ENCODE measurements around the gene MYLK.

Gene MYLK

GRCh38 chr3:123682302-123682701 lies 201.8 kb downstream of the MYLK start:
- Mint-ChIP-seq H3K27me3 (peaks cover 21% of the 10 kb centered on the region), H3K9me3 (no peaks in the 10 kb centered on the region), H3K4me3 (no peak overlapping the region), H3K4me1 (no peaks in the 10 kb centered on the region), H3K27ac (no peak overlapping the region), H3K36me3 (no peaks in the 10 kb centered on the region)
- DNase-seq: no peak
- CTCF ChIA-PET: no interaction called here

- H3K27ac Mint-ChIP-seq: no peak overlapping the region
- no peaks in the 10 kb centered on the region for H3K4me1 Mint-ChIP-seq
- CTCF ChIA-PET: no interaction called here
- no peak for DNase-seq
- no peaks in the 10 kb centered on the region for H3K9me3 Mint-ChIP-seq
- H3K4me3 Mint-ChIP-seq: no peak overlapping the region
- H3K36me3 Mint-ChIP-seq: no peaks in the 10 kb centered on the region
- peaks cover 36% of the 10 kb centered on the region for H3K27me3 Mint-ChIP-seq
Observed at GRCh38 chr3:123679712-123680386, 204.3 kb downstream of the MYLK start.

GRCh38 chr3:123678108-123678511 lies 206.0 kb downstream of the MYLK start:
- CTCF ChIA-PET: no interaction called here
- Mint-ChIP-seq H3K4me3 (no peak overlapping the region), H3K36me3 (no peaks in the 10 kb centered on the region), H3K9me3 (no peaks in the 10 kb centered on the region), H3K27ac (no peak overlapping the region), H3K27me3 (peaks cover 46% of the 10 kb centered on the region), H3K4me1 (no peaks in the 10 kb centered on the region)
- no peak for DNase-seq

GRCh38 chr3:123672429-123673146 lies 211.5 kb downstream of the MYLK start:
- H3K4me1 Mint-ChIP-seq: peaks cover 2% of the 10 kb centered on the region

GRCh38 chr3:123670743-123671142 lies 213.4 kb downstream of the MYLK start:
- CTCF ChIA-PET: interaction anchor here (1.0 kb wide), 2 partner anchors 18 to 28 kb away, joined by 4 read pairs; no protein-coding TSS in a partner anchor
- H3K36me3 Mint-ChIP-seq: no peaks in the 10 kb centered on the region
- H3K27ac Mint-ChIP-seq: no peak overlapping the region
- DNase-seq: no peak
- H3K4me3 Mint-ChIP-seq: no peak overlapping the region
- H3K27me3 Mint-ChIP-seq: peaks cover 51% of the 10 kb centered on the region
- no peaks in the 10 kb centered on the region for H3K9me3 Mint-ChIP-seq
- H3K4me1 Mint-ChIP-seq: peaks cover 2% of the 10 kb centered on the region

More at GRCh38 chr3:123672429-123673146, 211.5 kb downstream of the MYLK start:
- DNase-seq: no peak
- CTCF ChIA-PET: no interaction called here
- H3K36me3 Mint-ChIP-seq: no peaks in the 10 kb centered on the region
- no peak overlapping the region for H3K4me3 Mint-ChIP-seq
- H3K27ac Mint-ChIP-seq: no peak overlapping the region
- H3K9me3 Mint-ChIP-seq: no peaks in the 10 kb centered on the region
- peaks cover 46% of the 10 kb centered on the region for H3K27me3 Mint-ChIP-seq

- Mint-ChIP-seq H3K27me3 (peaks cover 40% of the 10 kb centered on the region), H3K4me1 (peaks cover 2% of the 10 kb centered on the region), H3K36me3 (no peaks in the 10 kb centered on the region), H3K27ac (no peak overlapping the region), H3K4me3 (no peak overlapping the region), H3K9me3 (no peaks in the 10 kb centered on the region)
- DNase-seq: no peak
- CTCF ChIA-PET: no interaction called here
Observed at GRCh38 chr3:123668906-123669305, 215.2 kb downstream of the MYLK start.

GRCh38 chr3:123667784-123668183 lies 216.3 kb downstream of the MYLK start:
- no peak overlapping the region for H3K27ac Mint-ChIP-seq
- peaks cover 40% of the 10 kb centered on the region for H3K27me3 Mint-ChIP-seq
- no peak overlapping the region for H3K4me3 Mint-ChIP-seq
- no peaks in the 10 kb centered on the region for H3K9me3 Mint-ChIP-seq
- H3K4me1 Mint-ChIP-seq: peaks cover 2% of the 10 kb centered on the region
- DNase-seq: no peak
- CTCF ChIA-PET: interaction anchor here (0.9 kb wide), 1 partner anchor 16 kb away, joined by 3 read pairs; no protein-coding TSS in a partner anchor
- no peaks in the 10 kb centered on the region for H3K36me3 Mint-ChIP-seq

- Mint-ChIP-seq H3K36me3 (no peaks in the 10 kb centered on the region), H3K27me3 (peaks cover 36% of the 10 kb centered on the region), H3K4me1 (peaks cover 2% of the 10 kb centered on the region), H3K27ac (no peak overlapping the region), H3K9me3 (no peaks in the 10 kb centered on the region), H3K4me3 (no peak overlapping the region)
- no peak for DNase-seq
- CTCF ChIA-PET: interaction anchor here (1.5 kb wide), 1 partner anchor 59 kb away, joined by 4 read pairs; no protein-coding TSS in a partner anchor
Observed at GRCh38 chr3:123664753-123665152, 219.4 kb downstream of the MYLK start.

GRCh38 chr3:123663977-123664376 lies 220.2 kb downstream of the MYLK start:
- Mint-ChIP-seq H3K4me1 (peaks cover 2% of the 10 kb centered on the region), H3K36me3 (no peaks in the 10 kb centered on the region), H3K4me3 (no peak overlapping the region), H3K9me3 (no peaks in the 10 kb centered on the region), H3K27ac (no peak overlapping the region), H3K27me3 (peaks cover 40% of the 10 kb centered on the region)
- DNase-seq: no peak
- CTCF ChIA-PET: interaction anchor here (1.5 kb wide), 1 partner anchor 60 kb away, joined by 4 read pairs; no protein-coding TSS in a partner anchor

- H3K4me1 Mint-ChIP-seq: no peaks in the 10 kb centered on the region
- H3K36me3 Mint-ChIP-seq: no peaks in the 10 kb centered on the region
- H3K9me3 Mint-ChIP-seq: no peaks in the 10 kb centered on the region
- H3K27ac Mint-ChIP-seq: no peak overlapping the region
- peaks cover 38% of the 10 kb centered on the region for H3K27me3 Mint-ChIP-seq
- no peak for DNase-seq
- no peak overlapping the region for H3K4me3 Mint-ChIP-seq
- CTCF ChIA-PET: interaction anchor here (1.0 to 1.4 kb wide), 2 partner anchors 10 to 20 kb away, joined by 3 read pairs; no protein-coding TSS in a partner anchor
Observed at GRCh38 chr3:123661973-123662372, 222.2 kb downstream of the MYLK start.

GRCh38 chr3:123660900-123661299 lies 223.2 kb downstream of the MYLK start:
- Mint-ChIP-seq H3K4me3 (no peak overlapping the region), H3K9me3 (no peaks in the 10 kb centered on the region), H3K27me3 (peaks cover 29% of the 10 kb centered on the region), H3K4me1 (no peaks in the 10 kb centered on the region), H3K36me3 (no peaks in the 10 kb centered on the region), H3K27ac (no peak overlapping the region)
- CTCF ChIA-PET: interaction anchor here (0.9 to 1.4 kb wide), 2 partner anchors 11 to 19 kb away, joined by 3 read pairs; no protein-coding TSS in a partner anchor
- no peak for DNase-seq

GRCh38 chr3:123660141-123660675 lies 223.9 kb downstream of the MYLK start:
- H3K27ac Mint-ChIP-seq: no peak overlapping the region
- CTCF ChIA-PET: interaction anchor here (0.9 kb wide), 1 partner anchor 10 kb away, joined by 3 read pairs; no protein-coding TSS in a partner anchor
- H3K36me3 Mint-ChIP-seq: no peaks in the 10 kb centered on the region
- H3K4me3 Mint-ChIP-seq: no peak overlapping the region
- peaks cover 28% of the 10 kb centered on the region for H3K27me3 Mint-ChIP-seq
- no peak for DNase-seq
- H3K9me3 Mint-ChIP-seq: no peaks in the 10 kb centered on the region
- no peaks in the 10 kb centered on the region for H3K4me1 Mint-ChIP-seq

- CTCF ChIA-PET: no interaction called here
Observed at GRCh38 chr3:123658852-123659206, 225.3 kb downstream of the MYLK start.

GRCh38 chr3:123658118-123658851 lies 225.8 kb downstream of the MYLK start:
- no peaks in the 10 kb centered on the region for H3K9me3 Mint-ChIP-seq
- H3K36me3 Mint-ChIP-seq: no peaks in the 10 kb centered on the region
- H3K27ac Mint-ChIP-seq: no peak overlapping the region
- no peaks in the 10 kb centered on the region for H3K4me1 Mint-ChIP-seq
- DNase-seq: no peak
- H3K4me3 Mint-ChIP-seq: no peak overlapping the region
- peaks cover 24% of the 10 kb centered on the region for H3K27me3 Mint-ChIP-seq
- CTCF ChIA-PET: no interaction called here

More at GRCh38 chr3:123658852-123659206, 225.3 kb downstream of the MYLK start:
- H3K27me3 Mint-ChIP-seq: peaks cover 28% of the 10 kb centered on the region
- H3K36me3 Mint-ChIP-seq: no peaks in the 10 kb centered on the region
- no peak overlapping the region for H3K4me3 Mint-ChIP-seq
- no peak overlapping the region for H3K27ac Mint-ChIP-seq
- DNase-seq: no peak
- no peaks in the 10 kb centered on the region for H3K9me3 Mint-ChIP-seq
- no peaks in the 10 kb centered on the region for H3K4me1 Mint-ChIP-seq
